Islet precursor cell (in vitro differentiated cells): ENCODE measurements around the gene MYDGF.

ENCODE experiments used
- DNase-seq: peaks from one replicate; pipeline ENCODE4 v3.0.0-alpha.2; 2018

The MYDGF gene

GRCh38 chr19:4673726-4674125, 3.6 kb upstream of the MYDGF start:
- no peak for DNase-seq

- no peak for DNase-seq
Observed at GRCh38 chr19:4673216-4673615, 3.1 kb upstream of the MYDGF start.

GRCh38 chr19:4671185-4671851, 1.2 kb upstream of the MYDGF start:
- no peak for DNase-seq

- DNase-seq = no peak
Observed at GRCh38 chr19:4664642-4665041, 5.5 kb downstream of the MYDGF start.

- no peak for DNase-seq
Observed at GRCh38 chr19:4662812-4663211, 7.3 kb downstream of the MYDGF start.

- no peak for DNase-seq
Observed at GRCh38 chr19:4662020-4662695, 8.0 kb downstream of the MYDGF start.

- peak; percentile 45 for DNase-seq
Observed at GRCh38 chr19:4660993-4661392, 9.1 kb downstream of the MYDGF start.

GRCh38 chr19:4660181-4660791, 9.9 kb downstream of the MYDGF start:
- peak; percentile 85 for DNase-seq

GRCh38 chr19:4657835-4658234, 12.3 kb downstream of the MYDGF start:
- no peak for DNase-seq

- peak; percentile 45 for DNase-seq
Observed at GRCh38 chr19:4657262-4657661, 12.9 kb downstream of the MYDGF start.

- DNase-seq = no peak
Observed at GRCh38 chr19:4656102-4656501, 14.0 kb downstream of the MYDGF start.

GRCh38 chr19:4654437-4655361, 15.4 kb downstream of the MYDGF start:
- DNase-seq = no peak

GRCh38 chr19:4653793-4654436, 16.2 kb downstream of the MYDGF start:
- peak; percentile 46 for DNase-seq

- DNase-seq = no peak
Observed at GRCh38 chr19:4652075-4652474, 18.1 kb downstream of the MYDGF start.

GRCh38 chr19:4650159-4650558, 20.0 kb downstream of the MYDGF start:
- DNase-seq = peak; percentile 48

GRCh38 chr19:4649392-4650047, 20.6 kb downstream of the MYDGF start:
- DNase-seq = peak; percentile 50

- DNase-seq = no peak
Observed at GRCh38 chr19:4647676-4648644, 22.2 kb downstream of the MYDGF start.

- peak; percentile 48 for DNase-seq
Observed at GRCh38 chr19:4645718-4646117, 24.4 kb downstream of the MYDGF start.

GRCh38 chr19:4642625-4643024, 27.5 kb downstream of the MYDGF start:
- DNase-seq = no peak

GRCh38 chr19:4641132-4641531, 29.0 kb downstream of the MYDGF start:
- no peak for DNase-seq
